ENCODE data around the gene ZDHHC4.

The ZDHHC4 gene

DNA sequence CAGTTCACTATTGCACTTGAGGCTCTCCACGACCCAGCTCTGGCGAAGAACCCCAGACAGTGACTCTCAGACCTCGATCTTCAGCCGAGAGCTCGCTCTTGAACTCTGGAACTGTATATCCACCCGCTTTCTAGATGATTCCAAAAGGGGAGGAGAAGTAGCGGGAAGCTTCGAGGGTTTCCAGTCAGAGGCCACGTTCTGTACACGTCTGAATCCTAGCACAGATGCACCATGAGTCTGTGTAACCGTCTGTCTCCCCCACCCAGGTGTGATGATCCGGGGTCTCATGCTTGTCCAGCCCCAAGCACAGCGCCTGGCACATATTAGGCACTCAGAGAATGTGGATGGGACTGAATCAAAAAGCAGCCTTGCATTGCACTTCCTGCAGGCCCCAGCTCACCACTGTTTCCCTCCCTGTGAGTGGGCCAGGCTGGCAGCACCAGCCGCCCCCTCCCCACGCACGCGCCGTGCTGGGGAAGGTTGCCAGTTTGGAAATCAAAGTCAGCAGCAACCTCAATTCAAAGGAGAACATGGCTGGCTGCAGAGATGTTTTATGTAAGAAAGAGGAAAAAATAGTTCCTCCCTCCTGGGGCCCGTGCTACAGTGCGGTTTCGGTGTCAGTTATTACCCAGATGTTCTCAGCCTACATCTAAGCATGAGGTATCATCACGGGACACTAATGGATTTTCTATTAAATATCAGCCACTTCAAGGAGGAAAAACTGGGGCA is 31.7 kb upstream of the ZDHHC4 start:
- no peaks in the 10 kb centered on the region for H3K4me1 ChIP-seq (ENCODE audit: control insufficient read depth, insufficient read depth, low read length)
- no peak for TF ChIP-seq ZNF391 (tag by site-specific recombination; IDR thresholded peaks at IDR 0.05; ENCODE audit: borderline replicate concordance, low read depth)
- H3K36me3 ChIP-seq (ENCODE audit: control insufficient read depth in 2 of 2, insufficient read depth in 1 of 2, low read length in 2 of 2), result no peaks in the 10 kb centered on the region
- no peak overlapping the region for H3K4me3 ChIP-seq (ENCODE audit: low read depth, low read length)
- ChIA-PET POLR2A (interaction anchor here (0.7 kb wide), 1 partner anchor 22 kb away, joined by 7 read pairs; no protein-coding TSS in a partner anchor), CTCF (interaction anchor here (0.6 to 1.3 kb wide), 2 partner anchors 13 to 28 kb away, joined by 3 to 4 read pairs; no protein-coding TSS in a partner anchor)
- H3K27ac ChIP-seq (ENCODE audit: extremely low read depth, low read depth, low read length), result no peak overlapping the region
- no peaks in the 10 kb centered on the region for H3K9me3 ChIP-seq (ENCODE audit: control insufficient read depth, insufficient read depth, low read depth, low read length)

DNA sequence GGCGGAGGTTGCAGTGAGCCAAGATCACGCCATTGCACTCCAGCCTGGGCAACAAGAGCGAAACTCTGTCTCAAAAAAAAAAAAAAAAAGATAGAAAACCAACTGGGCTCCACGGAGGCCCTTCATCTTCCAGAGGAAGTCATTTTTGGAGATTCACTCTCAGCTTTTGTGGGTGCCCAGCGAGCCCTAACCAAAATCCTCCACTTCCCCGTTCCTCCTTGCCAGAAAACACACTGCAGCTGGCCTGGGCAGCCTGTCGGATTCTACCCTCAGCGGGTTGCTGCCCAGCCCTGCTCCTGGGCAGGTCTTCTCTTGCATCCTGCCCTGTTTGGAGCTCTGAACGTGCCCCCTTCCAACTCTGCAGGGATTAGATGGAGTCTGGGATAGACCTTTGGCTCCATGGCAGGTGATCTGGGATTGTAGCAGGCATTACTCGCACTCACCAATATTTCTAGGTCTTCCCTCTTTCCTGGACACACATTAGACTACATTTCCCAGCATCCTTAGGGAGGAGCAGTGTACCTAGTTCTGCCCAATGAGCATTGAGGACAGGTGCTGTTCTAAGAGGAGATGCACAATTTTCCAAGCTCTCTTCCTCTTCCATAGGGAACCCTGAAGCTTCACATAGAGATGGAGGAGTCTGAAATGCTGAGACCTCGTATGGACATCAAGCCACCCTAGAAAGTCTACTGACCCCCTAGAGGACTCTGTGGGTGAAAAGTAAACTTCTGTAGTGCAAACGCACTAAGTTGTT is 30.6 kb upstream of the ZDHHC4 start:
- H3K4me3 ChIP-seq (ENCODE audit: low read depth, low read length), result no peak overlapping the region
- H3K36me3 ChIP-seq (ENCODE audit: control insufficient read depth in 2 of 2, insufficient read depth in 1 of 2, low read length in 2 of 2), result no peaks in the 10 kb centered on the region
- H3K9me3 ChIP-seq (ENCODE audit: control insufficient read depth, insufficient read depth, low read depth, low read length), result no peaks in the 10 kb centered on the region
- TF ChIP-seq, protein P1, sequence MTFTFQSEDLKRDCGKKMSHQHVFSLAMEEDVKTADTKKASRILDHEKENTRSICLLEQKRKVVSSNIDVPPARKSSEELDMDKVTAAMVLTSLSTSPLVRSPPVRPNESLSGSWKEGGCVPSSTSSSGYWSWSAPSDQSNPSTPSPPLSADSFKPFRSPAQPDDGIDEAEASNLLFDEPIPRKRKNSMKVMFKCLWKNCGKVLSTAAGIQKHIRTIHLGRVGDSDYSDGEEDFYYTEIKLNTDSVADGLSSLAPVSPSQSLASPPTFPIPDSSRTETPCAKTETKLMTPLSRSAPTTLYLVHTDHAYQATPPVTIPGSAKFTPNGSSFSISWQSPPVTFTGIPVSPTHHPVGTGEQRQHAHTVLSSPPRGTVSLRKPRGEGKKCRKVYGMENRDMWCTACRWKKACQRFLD (tag by site-specific recombination; IDR thresholded peaks at IDR 0.05), result no peak
- TF ChIP-seq ZNF335 (tag by site-specific recombination; conservative IDR thresholded peaks at IDR 0.05), result peak; percentile 51
- no peak overlapping the region for H3K27ac ChIP-seq (ENCODE audit: extremely low read depth, low read depth, low read length)
- ChIA-PET CTCF (interaction anchor here (0.6 to 1.1 kb wide), 2 partner anchors 12 to 44 kb away, joined by 3 to 6 read pairs; partner anchors contain the start of gene INTS15), POLR2A (interaction anchor here (0.7 to 1.0 kb wide), 3 partner anchors 23 to 234 kb away, joined by 3 to 7 read pairs (median 4); no protein-coding TSS in a partner anchor)
- no peaks in the 10 kb centered on the region for H3K4me1 ChIP-seq (ENCODE audit: control insufficient read depth, insufficient read depth, low read length)

DNA sequence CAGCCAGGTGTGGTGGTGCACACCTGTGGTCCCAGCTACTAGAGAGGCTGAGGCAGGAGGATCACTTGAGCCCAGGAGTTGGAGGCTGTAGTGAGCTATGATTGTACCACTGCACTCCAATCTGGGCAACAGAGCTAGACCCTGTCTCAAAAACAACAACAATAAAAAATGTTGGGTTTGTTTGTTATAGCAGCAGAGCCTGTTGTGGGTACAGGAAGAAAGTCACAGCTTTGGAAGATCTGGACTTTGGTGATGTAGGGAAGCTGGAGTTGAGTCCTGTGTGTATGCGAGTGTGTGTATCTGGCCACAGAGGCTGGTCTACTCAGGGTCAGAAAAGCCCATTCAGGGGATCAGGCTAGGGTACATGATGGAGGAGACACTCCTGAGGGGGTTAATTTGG is 29.9 kb upstream of the ZDHHC4 start:
- no peak for TF ChIP-seq ZNF221 (tag by site-specific recombination; IDR thresholded peaks at IDR 0.05; ENCODE audit: borderline replicate concordance)
- TF ChIP-seq, protein P2, sequence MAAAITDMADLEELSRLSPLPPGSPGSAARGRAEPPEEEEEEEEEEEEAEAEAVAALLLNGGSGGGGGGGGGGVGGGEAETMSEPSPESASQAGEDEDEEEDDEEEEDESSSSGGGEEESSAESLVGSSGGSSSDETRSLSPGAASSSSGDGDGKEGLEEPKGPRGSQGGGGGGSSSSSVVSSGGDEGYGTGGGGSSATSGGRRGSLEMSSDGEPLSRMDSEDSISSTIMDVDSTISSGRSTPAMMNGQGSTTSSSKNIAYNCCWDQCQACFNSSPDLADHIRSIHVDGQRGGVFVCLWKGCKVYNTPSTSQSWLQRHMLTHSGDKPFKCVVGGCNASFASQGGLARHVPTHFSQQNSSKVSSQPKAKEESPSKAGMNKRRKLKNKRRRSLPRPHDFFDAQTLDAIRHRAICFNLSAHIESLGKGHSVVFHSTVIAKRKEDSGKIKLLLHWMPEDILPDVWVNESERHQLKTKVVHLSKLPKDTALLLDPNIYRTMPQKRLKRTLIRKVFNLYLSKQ (tag by site-specific recombination; IDR thresholded peaks at IDR 0.05; ENCODE audit: borderline replicate concordance), result no peak
- TF ChIP-seq ZSCAN23 (tag by site-specific recombination; IDR thresholded peaks at IDR 0.05), result no peak
- TF ChIP-seq ZNF23 (tag by site-specific recombination; IDR thresholded peaks at IDR 0.05; ENCODE audit: borderline replicate concordance), result no peak
- TF ChIP-seq BCL11B (tag by site-specific recombination; IDR thresholded peaks at IDR 0.05; ENCODE audit: low read depth), result no peak
- no peak for TF ChIP-seq SP3 (tag by site-specific recombination; IDR thresholded peaks at IDR 0.05)
- no peak for TF ChIP-seq GLIS2 (tag by site-specific recombination; IDR thresholded peaks at IDR 0.05)
- TF ChIP-seq HOXC10 (CRISPR knock-in tag; IDR thresholded peaks at IDR 0.05), result no peak
- POLR2A ChIA-PET, result interaction anchor here (1.0 kb wide), 1 partner anchor 42 kb away, joined by 3 read pairs; no protein-coding TSS in a partner anchor
- Histone ChIP-seq H3K36me3 (ENCODE audit: control insufficient read depth in 2 of 2, insufficient read depth in 1 of 2, low read length in 2 of 2) (no peaks in the 10 kb centered on the region), H3K27ac (ENCODE audit: extremely low read depth, low read depth, low read length) (no peak overlapping the region), H3K9me3 (ENCODE audit: control insufficient read depth, insufficient read depth, low read depth, low read length) (no peaks in the 10 kb centered on the region), H3K4me3 (ENCODE audit: low read depth, low read length) (no peak overlapping the region), H3K4me1 (ENCODE audit: control insufficient read depth, insufficient read depth, low read length) (no peaks in the 10 kb centered on the region)
- CTCF ChIA-PET, result interaction anchor here (0.6 to 1.1 kb wide), 2 partner anchors 12 to 43 kb away, joined by 3 to 6 read pairs; partner anchors contain the start of gene INTS15

DNA sequence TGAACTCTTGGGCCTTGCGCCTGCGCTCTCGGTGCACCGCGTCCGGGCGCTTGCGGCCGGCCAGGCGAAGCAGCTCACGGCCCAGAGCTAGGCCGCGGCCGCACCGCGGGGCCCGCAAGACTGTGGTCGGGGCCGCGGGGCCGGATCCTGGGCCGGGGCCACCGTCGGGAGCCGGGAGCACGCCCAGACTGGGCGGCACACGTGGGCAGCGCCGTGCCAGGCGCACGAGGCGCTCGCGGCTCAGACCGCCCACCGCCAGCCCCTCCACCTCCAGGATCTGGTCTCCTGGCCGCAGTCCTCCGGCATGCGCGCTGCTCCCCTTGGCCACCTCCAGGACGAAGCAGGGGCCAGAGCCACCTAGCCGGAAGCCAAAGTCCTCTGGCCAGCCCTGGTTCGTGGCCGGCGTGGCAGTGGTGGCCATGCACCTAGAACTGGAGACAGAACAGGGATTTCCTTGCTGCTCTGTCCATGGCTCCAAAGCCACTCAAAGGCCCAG is 26.2 kb upstream of the ZDHHC4 start, which contains the start of gene GRID2IP:
TSS of gene GRID2IP (minus strand) at position 446 of the 496 bp plus-strand sequence. CDS start at position 421, 25 bp downstream.
- H3K27ac ChIP-seq (ENCODE audit: extremely low read depth, low read depth, low read length), result no peak within 1 kb of the TSS
- no peaks in the 10 kb centered on the region for H3K4me1 ChIP-seq (ENCODE audit: control insufficient read depth, insufficient read depth, low read length)
- no peaks in the 10 kb centered on the region for H3K9me3 ChIP-seq (ENCODE audit: control insufficient read depth, insufficient read depth, low read depth, low read length)
- ChIA-PET CTCF (no interaction called here), POLR2A (no interaction called here)
- H3K36me3 ChIP-seq (ENCODE audit: control insufficient read depth in 2 of 2, insufficient read depth in 1 of 2, low read length in 2 of 2), result no peaks in the 10 kb centered on the region
- no peak within 1 kb of the TSS for H3K4me3 ChIP-seq (ENCODE audit: low read depth, low read length)
- TF ChIP-seq, protein P3, sequence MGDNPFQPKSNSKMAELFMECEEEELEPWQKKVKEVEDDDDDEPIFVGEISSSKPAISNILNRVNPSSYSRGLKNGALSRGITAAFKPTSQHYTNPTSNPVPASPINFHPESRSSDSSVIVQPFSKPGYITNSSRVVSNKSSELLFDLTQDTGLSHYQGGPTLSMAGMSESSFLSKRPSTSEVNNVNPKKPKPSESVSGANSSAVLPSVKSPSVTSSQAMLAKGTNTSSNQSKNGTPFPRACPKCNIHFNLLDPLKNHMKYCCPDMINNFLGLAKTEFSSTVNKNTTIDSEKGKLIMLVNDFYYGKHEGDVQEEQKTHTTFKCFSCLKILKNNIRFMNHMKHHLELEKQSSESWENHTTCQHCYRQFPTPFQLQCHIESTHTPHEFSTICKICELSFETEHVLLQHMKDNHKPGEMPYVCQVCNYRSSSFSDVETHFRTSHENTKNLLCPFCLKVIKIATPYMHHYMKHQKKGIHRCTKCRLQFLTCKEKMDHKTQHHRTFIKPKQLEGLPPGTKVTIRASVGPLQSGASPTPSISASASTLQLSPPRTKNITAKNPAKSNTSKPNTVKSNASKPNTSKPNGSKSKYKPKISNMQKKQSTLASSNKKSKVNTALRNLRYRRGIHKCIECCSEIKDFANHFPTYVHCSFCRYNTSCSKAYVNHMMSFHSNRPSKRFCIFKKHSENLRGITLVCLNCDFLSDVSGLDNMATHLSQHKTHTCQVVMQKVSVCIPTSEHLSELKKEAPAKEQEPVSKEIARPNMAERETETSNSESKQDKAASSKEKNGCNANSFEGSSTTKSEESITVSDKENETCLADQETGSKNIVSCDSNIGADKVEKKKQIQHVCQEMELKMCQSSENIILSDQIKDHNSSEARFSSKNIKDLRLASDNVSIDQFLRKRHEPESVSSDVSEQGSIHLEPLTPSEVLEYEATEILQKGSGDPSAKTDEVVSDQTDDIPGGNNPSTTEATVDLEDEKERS (tag by site-specific recombination; IDR thresholded peaks at IDR 0.05), result no peak
- TF ChIP-seq MZF1 (tag by site-specific recombination; IDR thresholded peaks at IDR 0.05; ENCODE audit: borderline replicate concordance) (no peak), ZBTB20 (tag by site-specific recombination; IDR thresholded peaks at IDR 0.05) (no peak), ZNF596 (tag by site-specific recombination; IDR thresholded peaks at IDR 0.05) (no peak), HOXC10 (CRISPR knock-in tag; IDR thresholded peaks at IDR 0.05) (no peak), EGR2 (tag by site-specific recombination; IDR thresholded peaks at IDR 0.05; ENCODE audit: low read depth) (no peak)
- TF ChIP-seq, protein P2 (tag by site-specific recombination; IDR thresholded peaks at IDR 0.05; ENCODE audit: borderline replicate concordance), result no peak

Data from HEK293 (cell line).